ENCODE results near the gene TK1. TPM values are rescaled to one million over a fixed set of nuclear protein-coding genes. Genes with fewer than 3 reads are reported as not detected.

The TK1 gene
- total RNA-seq, 4 donors from 2014 or later, result 7.4 to 27.9 (median 9.4) TPM

DNA sequence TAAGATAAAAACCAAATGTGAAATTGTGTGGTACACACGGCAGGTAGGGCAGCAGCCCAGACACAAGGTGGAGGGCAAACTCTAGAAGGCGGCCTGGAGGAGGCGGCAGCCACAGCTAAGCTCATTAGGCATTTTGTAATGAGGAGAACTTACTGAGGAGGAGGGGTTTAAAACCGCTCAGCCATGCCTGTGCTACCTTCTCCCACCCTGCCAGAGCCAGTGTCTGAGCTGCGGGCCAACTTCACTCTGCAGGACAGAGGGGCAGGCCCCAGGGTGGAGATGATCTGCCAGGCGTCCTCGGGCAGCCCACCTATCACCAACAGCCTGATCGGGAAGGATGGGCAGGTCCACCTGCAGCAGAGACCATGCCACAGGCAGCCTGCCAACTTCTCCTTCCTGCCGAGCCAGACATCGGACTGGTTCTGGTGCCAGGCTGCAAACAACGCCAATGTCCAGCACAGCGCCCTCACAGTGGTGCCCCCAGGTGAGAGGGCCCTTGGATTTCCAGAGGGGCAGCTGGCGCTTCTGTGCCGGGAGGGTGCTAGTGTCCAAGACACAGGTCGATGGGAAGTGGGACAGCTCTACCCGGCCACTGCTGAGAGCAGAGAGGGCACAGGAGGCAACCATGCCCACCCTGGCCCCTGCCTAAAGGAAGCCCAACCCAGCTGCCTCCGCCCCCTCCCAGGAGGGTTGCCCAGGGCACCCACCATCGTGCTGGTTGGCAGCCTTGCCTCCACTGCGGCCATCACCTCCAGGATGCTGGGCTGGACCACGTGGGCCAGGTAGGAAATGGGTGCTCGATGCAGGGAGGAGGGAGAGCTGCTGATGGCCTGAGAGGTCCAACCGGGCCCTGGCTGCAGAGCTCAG lies 22.7 kb downstream of the TK1 start:
- Histone ChIP-seq H3K27me3 (no peaks in the 10 kb centered on the region), H3K4me1 (peaks cover 0 to 18% (median 8%) of the 10 kb centered on the region in 4 donors), H3K36me3 (no peaks in the 10 kb centered on the region), H3K4me3 (no peak overlapping the region), H3K9me3 (no peaks in the 10 kb centered on the region), H3K27ac (no peak overlapping the region)
- in situ Hi-C loops (cut with MboI; ENCODE audit: low pct_ligation_motif_present in 1 of 4, low pct_unique_long_range_greater_than_20kb in 1 of 4, low sequenced_read_pairs in 3 of 4), result no loop called here
- TF ChIP-seq POLR2A (IDR thresholded peaks at IDR 0.05) (no peak), EP300 (IDR thresholded peaks at IDR 0.05; ENCODE audit: low read depth) (no peak), POLR2AphosphoS5 (IDR thresholded peaks at IDR 0.05) (no peak)
- TF ChIP-seq, protein P1, sequence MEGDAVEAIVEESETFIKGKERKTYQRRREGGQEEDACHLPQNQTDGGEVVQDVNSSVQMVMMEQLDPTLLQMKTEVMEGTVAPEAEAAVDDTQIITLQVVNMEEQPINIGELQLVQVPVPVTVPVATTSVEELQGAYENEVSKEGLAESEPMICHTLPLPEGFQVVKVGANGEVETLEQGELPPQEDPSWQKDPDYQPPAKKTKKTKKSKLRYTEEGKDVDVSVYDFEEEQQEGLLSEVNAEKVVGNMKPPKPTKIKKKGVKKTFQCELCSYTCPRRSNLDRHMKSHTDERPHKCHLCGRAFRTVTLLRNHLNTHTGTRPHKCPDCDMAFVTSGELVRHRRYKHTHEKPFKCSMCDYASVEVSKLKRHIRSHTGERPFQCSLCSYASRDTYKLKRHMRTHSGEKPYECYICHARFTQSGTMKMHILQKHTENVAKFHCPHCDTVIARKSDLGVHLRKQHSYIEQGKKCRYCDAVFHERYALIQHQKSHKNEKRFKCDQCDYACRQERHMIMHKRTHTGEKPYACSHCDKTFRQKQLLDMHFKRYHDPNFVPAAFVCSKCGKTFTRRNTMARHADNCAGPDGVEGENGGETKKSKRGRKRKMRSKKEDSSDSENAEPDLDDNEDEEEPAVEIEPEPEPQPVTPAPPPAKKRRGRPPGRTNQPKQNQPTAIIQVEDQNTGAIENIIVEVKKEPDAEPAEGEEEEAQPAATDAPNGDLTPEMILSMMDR (IDR thresholded peaks at IDR 0.05), result no peak
- intact Hi-C loops (cut with DNase I; ENCODE audit: low total_unique reads), result no loop called here
- 69% methylated on average over 18 of the region's 22 CpGs; no CpG with 5 or more reads in 1 of the 2 donors for WGBS, 2 donors (ENCODE audit: low coverage in 1 of 2)
- peak; percentile 8 for DNase-seq

DNA sequence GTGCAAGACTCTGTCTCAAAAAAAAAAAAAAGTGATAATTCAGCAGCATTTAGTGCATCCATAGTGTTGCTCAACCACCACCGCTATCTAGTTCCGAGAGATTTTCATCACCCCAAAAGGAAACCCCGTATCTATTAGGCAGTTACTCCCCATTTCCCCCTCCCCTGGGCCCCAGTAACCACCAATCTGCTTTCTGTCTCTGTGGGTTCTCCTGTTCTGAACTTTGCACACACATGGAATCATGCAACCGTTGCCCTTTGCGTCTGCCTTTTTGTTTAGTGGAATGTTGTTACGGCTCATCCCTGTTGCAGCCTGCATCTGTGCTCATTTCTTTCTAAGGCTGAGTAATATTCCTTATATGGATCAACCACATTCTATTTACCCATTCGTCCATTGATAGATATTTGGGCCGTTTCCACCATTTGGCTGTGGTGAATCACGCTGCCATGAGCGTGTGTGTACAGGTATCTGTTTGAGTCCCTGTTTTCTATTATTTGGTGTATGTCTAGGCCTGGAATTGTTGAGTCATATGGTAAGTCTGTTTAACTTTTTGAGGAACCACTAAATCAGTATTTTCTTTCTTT lies 27.2 kb downstream of the TK1 start:
- in situ Hi-C loops (cut with MboI; ENCODE audit: low pct_ligation_motif_present in 1 of 4, low pct_unique_long_range_greater_than_20kb in 1 of 4, low sequenced_read_pairs in 3 of 4), result no loop called here
- WGBS, 2 donors (ENCODE audit: low coverage in 1 of 2), result 61 to 66% methylated on average over 5 to 10 of the region's 10 CpGs

DNA sequence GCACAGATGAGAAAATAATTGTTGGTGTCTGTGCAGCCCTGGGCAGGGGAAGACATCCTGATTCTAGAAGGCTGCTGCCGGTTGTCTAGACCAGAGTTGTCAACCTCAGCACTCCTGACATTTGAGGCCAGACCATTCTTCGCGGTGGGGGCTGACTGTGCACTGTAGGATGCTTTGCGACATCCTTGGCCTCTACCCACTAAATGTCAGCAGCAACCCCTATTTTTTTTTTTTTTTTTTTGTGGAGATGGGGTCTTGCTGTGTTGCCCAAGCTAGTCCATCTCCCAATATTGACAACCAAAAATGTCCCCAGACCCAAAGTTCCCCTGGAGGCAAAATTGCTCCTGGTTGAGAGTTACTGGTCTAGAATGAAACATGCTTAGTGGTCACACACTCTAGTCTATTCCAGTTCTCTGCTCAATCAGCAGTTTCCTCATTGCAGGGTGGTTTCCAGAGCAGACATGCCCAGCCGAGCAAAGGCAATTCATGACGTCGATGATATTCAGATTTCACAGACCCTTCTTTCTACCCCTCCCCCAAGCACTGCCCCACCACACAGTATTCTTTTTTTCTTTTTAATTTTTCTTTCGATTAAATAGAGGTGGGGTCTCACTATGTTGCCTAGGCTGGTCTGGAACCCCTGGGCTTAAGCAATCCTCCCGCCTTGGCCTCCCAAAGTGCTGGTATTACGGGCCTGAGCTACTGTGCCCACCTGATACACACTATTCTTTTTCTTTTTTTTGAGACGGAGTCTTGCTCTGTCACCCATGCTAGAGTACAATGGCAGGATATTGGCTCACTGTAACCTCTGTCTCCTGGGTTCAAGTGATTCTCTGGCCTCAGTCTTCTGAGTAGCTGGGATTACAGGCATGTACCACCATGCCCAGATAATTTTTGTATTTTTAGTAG lies 31.7 kb downstream of the TK1 start:
- no peaks in the 10 kb centered on the region for H3K9me3 ChIP-seq
- 61 to 64% methylated on average over 8 to 11 of the region's 11 CpGs for WGBS, 2 donors (ENCODE audit: low coverage in 1 of 2)
- peak overlapping the region in 3 of 4 donors; percentile 44 to 60 (median 53) for H3K27ac ChIP-seq
- DNase-seq, result peak; percentile 59
- TF ChIP-seq POLR2A (IDR thresholded peaks at IDR 0.05), result no peak
- TF ChIP-seq, protein P1 (IDR thresholded peaks at IDR 0.05), result no peak
- no peak for TF ChIP-seq POLR2AphosphoS5 (IDR thresholded peaks at IDR 0.05)
- no peak for TF ChIP-seq EP300 (IDR thresholded peaks at IDR 0.05; ENCODE audit: low read depth)
- intact Hi-C loops (cut with DNase I; ENCODE audit: low total_unique reads), result no loop called here
- H3K4me3 ChIP-seq, result no peak overlapping the region
- H3K27me3 ChIP-seq, result no peaks in the 10 kb centered on the region
- H3K4me1 ChIP-seq, result peaks cover 0 to 35% (median 21%) of the 10 kb centered on the region in 4 donors
- in situ Hi-C loops (cut with MboI; ENCODE audit: low pct_ligation_motif_present in 1 of 4, low pct_unique_long_range_greater_than_20kb in 1 of 4, low sequenced_read_pairs in 3 of 4), result no loop called here
- H3K36me3 ChIP-seq, result no peaks in the 10 kb centered on the region

More for the DNA sequence above, 27.2 kb downstream of the TK1 start:
- no peak overlapping the region for H3K4me3 ChIP-seq
- H3K27me3 ChIP-seq, result no peaks in the 10 kb centered on the region
- H3K4me1 ChIP-seq, result peaks cover 0 to 13% (median 7%) of the 10 kb centered on the region in 4 donors
- H3K36me3 ChIP-seq, result no peaks in the 10 kb centered on the region
- DNase-seq, result no peak
- intact Hi-C loops (cut with DNase I; ENCODE audit: low total_unique reads), result no loop called here
- no peaks in the 10 kb centered on the region for H3K9me3 ChIP-seq
- TF ChIP-seq POLR2AphosphoS5 (IDR thresholded peaks at IDR 0.05) (no peak), EP300 (IDR thresholded peaks at IDR 0.05; ENCODE audit: low read depth) (no peak), POLR2A (IDR thresholded peaks at IDR 0.05) (no peak)
- TF ChIP-seq, protein P1 (IDR thresholded peaks at IDR 0.05), result no peak
- no peak overlapping the region for H3K27ac ChIP-seq
